Activated T-cell treated with anti-CD3 and anti-CD28 coated beads for 1 hour (primary cell): ENCODE data around the gene NEUROD1.

Source experiments
- DNase-seq: peaks from one replicate; pipeline ENCODE4 v3.0.0-alpha.2; 2020; ENCODE audit warnings: low read depth

NEUROD1 gene

GRCh38 chr2:181680937-181681811, 857 bp upstream of the NEUROD1 start:
- DNase-seq: no peak

- no peak for DNase-seq
Measured at GRCh38 chr2:181679544-181679979, 755 bp downstream of the NEUROD1 start.

GRCh38 chr2:181678861-181679543, 1.3 kb downstream of the NEUROD1 start:
- DNase-seq: no peak

GRCh38 chr2:181677912-181678586, 2.3 kb downstream of the NEUROD1 start:
- peak; percentile 36 for DNase-seq

- DNase-seq: no peak
Measured at GRCh38 chr2:181675254-181675653, 5.1 kb downstream of the NEUROD1 start.

GRCh38 chr2:181674461-181674860, 5.9 kb downstream of the NEUROD1 start:
- no peak for DNase-seq

- no peak for DNase-seq
Measured at GRCh38 chr2:181673173-181673572, 7.1 kb downstream of the NEUROD1 start.

- DNase-seq: no peak
Measured at GRCh38 chr2:181672255-181673008, 7.9 kb downstream of the NEUROD1 start.

- no peak for DNase-seq
Measured at GRCh38 chr2:181670632-181671031, 9.7 kb downstream of the NEUROD1 start.

- no peak for DNase-seq
Measured at GRCh38 chr2:181667234-181667633, 13.1 kb downstream of the NEUROD1 start.

GRCh38 chr2:181662287-181662686, 18.0 kb downstream of the NEUROD1 start:
- no peak for DNase-seq

- no peak for DNase-seq
Measured at GRCh38 chr2:181660181-181660580, 20.1 kb downstream of the NEUROD1 start.

GRCh38 chr2:181658444-181658843, 21.9 kb downstream of the NEUROD1 start:
- DNase-seq: no peak

GRCh38 chr2:181657379-181657778, 22.9 kb downstream of the NEUROD1 start:
- no peak for DNase-seq

- DNase-seq: no peak
Measured at GRCh38 chr2:181656450-181657291, 23.6 kb downstream of the NEUROD1 start, which contains the start of gene CERKL. Gene CERKL (minus strand): TSS chr2:181657105. CDS start chr2:181657006, 99 bp downstream.

GRCh38 chr2:181655519-181655918, 24.8 kb downstream of the NEUROD1 start:
- DNase-seq: no peak

- no peak for DNase-seq
Measured at GRCh38 chr2:181649436-181649979, 30.8 kb downstream of the NEUROD1 start.

GRCh38 chr2:181648478-181649155, 31.7 kb downstream of the NEUROD1 start:
- DNase-seq: no peak

GRCh38 chr2:181646415-181646987, 33.8 kb downstream of the NEUROD1 start:
- no peak for DNase-seq

GRCh38 chr2:181643151-181643550, 37.2 kb downstream of the NEUROD1 start:
- no peak for DNase-seq
